ENCODE measurements around the gene JMJD7.

- TF ChIP-seq CTCF (IDR thresholded peaks at IDR 0.05): no peak
- TF ChIP-seq POLR2A (IDR thresholded peaks at IDR 0.05): no peak
These were observed 30.9 kb downstream of the JMJD7 start for GRCh38 chr15:41858756-41859155.

All from Peyer's patch (tissue), 4 donors.